ENCODE measurements around the gene NETO1. TPM values are rescaled to one million over a fixed set of nuclear protein-coding genes. Genes with fewer than 3 reads are reported as not detected.

NETO1 gene
- total RNA-seq, 2 experiments from 2014 or later = not detected

DNA sequence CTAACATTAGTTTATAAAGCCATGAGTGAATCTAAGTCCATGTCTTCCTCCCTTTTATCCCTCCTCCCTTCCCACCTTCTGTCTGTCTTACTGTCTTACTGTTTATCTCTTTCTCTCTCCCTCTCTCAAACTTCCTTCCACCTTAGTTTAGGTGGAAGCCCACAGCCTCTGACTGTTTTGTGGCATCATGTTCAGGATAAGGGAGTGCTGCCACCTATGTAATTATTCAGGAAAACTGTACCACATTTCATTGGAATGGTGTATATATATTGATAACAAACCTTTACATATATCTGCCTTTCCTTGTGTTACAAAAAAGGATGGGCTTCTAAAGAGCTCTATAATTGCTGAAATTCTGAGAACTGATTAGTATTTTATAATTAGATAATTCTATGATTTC, 48.7 kb downstream of the NETO1 start:
- no peaks in the 10 kb centered on the region for H3K36me3 ChIP-seq (ENCODE audit: insufficient read depth, low read length)
- no peaks in the 10 kb centered on the region for H4K20me1 ChIP-seq (ENCODE audit: insufficient read depth, low read length)
- TF ChIP-seq EZH2phosphoT487 (IDR thresholded peaks at IDR 0.05; ENCODE audit: borderline replicate concordance, low read depth, low read length) = no peak
- TF ChIP-seq, protein P1, sequence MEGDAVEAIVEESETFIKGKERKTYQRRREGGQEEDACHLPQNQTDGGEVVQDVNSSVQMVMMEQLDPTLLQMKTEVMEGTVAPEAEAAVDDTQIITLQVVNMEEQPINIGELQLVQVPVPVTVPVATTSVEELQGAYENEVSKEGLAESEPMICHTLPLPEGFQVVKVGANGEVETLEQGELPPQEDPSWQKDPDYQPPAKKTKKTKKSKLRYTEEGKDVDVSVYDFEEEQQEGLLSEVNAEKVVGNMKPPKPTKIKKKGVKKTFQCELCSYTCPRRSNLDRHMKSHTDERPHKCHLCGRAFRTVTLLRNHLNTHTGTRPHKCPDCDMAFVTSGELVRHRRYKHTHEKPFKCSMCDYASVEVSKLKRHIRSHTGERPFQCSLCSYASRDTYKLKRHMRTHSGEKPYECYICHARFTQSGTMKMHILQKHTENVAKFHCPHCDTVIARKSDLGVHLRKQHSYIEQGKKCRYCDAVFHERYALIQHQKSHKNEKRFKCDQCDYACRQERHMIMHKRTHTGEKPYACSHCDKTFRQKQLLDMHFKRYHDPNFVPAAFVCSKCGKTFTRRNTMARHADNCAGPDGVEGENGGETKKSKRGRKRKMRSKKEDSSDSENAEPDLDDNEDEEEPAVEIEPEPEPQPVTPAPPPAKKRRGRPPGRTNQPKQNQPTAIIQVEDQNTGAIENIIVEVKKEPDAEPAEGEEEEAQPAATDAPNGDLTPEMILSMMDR (conservative IDR thresholded peaks at IDR 0.05; ENCODE audit: low read length) = no peak
- H3K4me3 ChIP-seq (ENCODE audit: low read depth, low read length, poor library complexity, severe bottlenecking) = no peak overlapping the region
- H3K4me2 ChIP-seq (ENCODE audit: low read length) = no peak overlapping the region
- intact Hi-C loops (cut with micrococcal nuclease; ENCODE audit: unreplicated experiment) = no loop called here
- H2AFZ ChIP-seq (ENCODE audit: low read length) = no peak overlapping the region
- no peaks in the 10 kb centered on the region for H3K9me3 ChIP-seq (ENCODE audit: low read length)
- no peaks in the 10 kb centered on the region for H3K9me2 ChIP-seq (ENCODE audit: insufficient read depth, low read length)
- ChIA-PET POLR2A (no interaction called here), CTCF (ENCODE audit: unreplicated experiment) (no interaction called here)
- DNase-seq (ENCODE audit: low spot score) = no peak
- no peak overlapping the region for H3K27ac ChIP-seq (ENCODE audit: low read depth, low read length, poor library complexity, severe bottlenecking)
- no peaks in the 10 kb centered on the region for H3K4me1 ChIP-seq (ENCODE audit: insufficient read depth, low read length, poor library complexity, severe bottlenecking)
- BruUV-seq (replicated peaks) = no TSS peak
- no peaks in the 10 kb centered on the region for H3K79me2 ChIP-seq (ENCODE audit: insufficient read depth, low read depth, low read length)

DNA sequence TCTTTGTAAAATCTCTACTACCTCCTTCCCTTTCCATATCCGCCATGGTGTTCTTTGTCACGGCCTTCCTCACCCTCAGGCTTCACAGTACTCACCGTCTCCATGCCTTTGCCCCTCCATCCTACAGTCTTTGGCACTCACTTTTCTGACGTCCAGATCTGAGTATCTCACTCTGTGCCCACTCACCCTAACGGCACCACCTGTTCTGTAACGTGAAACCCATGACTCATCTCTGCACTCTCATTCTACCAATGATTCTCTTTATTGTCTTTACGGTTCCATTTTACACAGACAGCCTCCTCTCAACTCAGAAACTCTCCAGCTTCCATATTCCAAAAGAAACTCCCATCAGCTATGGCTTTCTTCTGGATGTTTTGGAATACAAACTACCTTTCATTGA, 56.7 kb downstream of the NETO1 start:
- no peaks in the 10 kb centered on the region for H4K20me1 ChIP-seq (ENCODE audit: insufficient read depth, low read length)
- intact Hi-C loops (cut with micrococcal nuclease; ENCODE audit: unreplicated experiment) = no loop called here
- BruUV-seq (replicated peaks) = no TSS peak
- no peaks in the 10 kb centered on the region for H3K9me2 ChIP-seq (ENCODE audit: insufficient read depth, low read length)
- no peak overlapping the region for H3K4me2 ChIP-seq (ENCODE audit: low read length)
- TF ChIP-seq, protein P1 (conservative IDR thresholded peaks at IDR 0.05; ENCODE audit: low read length) = no peak
- no peaks in the 10 kb centered on the region for H3K36me3 ChIP-seq (ENCODE audit: insufficient read depth, low read length)
- H3K27ac ChIP-seq (ENCODE audit: low read depth, low read length, poor library complexity, severe bottlenecking) = no peak overlapping the region
- no peak overlapping the region for H3K4me3 ChIP-seq (ENCODE audit: low read depth, low read length, poor library complexity, severe bottlenecking)
- ChIA-PET POLR2A (no interaction called here), CTCF (ENCODE audit: unreplicated experiment) (no interaction called here)
- H3K4me1 ChIP-seq (ENCODE audit: insufficient read depth, low read length, poor library complexity, severe bottlenecking) = no peaks in the 10 kb centered on the region
- no peaks in the 10 kb centered on the region for H3K79me2 ChIP-seq (ENCODE audit: insufficient read depth, low read depth, low read length)
- no peak for DNase-seq (ENCODE audit: low spot score)
- no peaks in the 10 kb centered on the region for H3K9me3 ChIP-seq (ENCODE audit: low read length)
- no peak overlapping the region for H2AFZ ChIP-seq (ENCODE audit: low read length)

DNA sequence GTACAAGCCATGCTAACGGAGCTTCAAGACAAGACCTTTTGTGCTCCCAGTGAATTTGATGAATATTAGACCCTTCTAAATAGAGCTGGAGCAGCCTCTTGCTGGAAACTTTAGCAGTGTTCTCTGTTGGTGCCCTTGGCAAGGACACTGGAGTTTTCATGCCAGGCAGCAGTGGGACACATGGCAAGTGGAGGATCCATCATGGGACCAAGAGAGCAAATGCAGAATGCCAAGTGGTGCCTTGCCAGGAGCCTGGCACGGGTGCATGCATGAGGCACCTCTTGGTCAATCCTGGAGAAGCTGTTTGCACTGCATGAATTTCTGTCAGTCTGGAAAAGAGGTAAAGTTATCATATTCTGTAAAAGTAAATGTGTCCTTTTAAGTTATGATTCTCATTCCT, 59.1 kb downstream of the NETO1 start:
- H3K9me3 ChIP-seq (ENCODE audit: low read length) = no peaks in the 10 kb centered on the region
- no peaks in the 10 kb centered on the region for H3K4me1 ChIP-seq (ENCODE audit: insufficient read depth, low read length, poor library complexity, severe bottlenecking)
- POLR2A ChIA-PET = no interaction called here
- H2AFZ ChIP-seq (ENCODE audit: low read length) = no peak overlapping the region
- H3K36me3 ChIP-seq (ENCODE audit: insufficient read depth, low read length) = no peaks in the 10 kb centered on the region
- intact Hi-C loops (cut with micrococcal nuclease; ENCODE audit: unreplicated experiment) = no loop called here
- no peak overlapping the region for H3K4me2 ChIP-seq (ENCODE audit: low read length)
- no peak for DNase-seq (ENCODE audit: low spot score)
- no peaks in the 10 kb centered on the region for H3K79me2 ChIP-seq (ENCODE audit: insufficient read depth, low read depth, low read length)
- H3K27ac ChIP-seq (ENCODE audit: low read depth, low read length, poor library complexity, severe bottlenecking) = no peak overlapping the region
- no peak overlapping the region for H3K4me3 ChIP-seq (ENCODE audit: low read depth, low read length, poor library complexity, severe bottlenecking)
- TF ChIP-seq, protein P1 (conservative IDR thresholded peaks at IDR 0.05; ENCODE audit: low read length) = no peak
- TF ChIP-seq EZH2phosphoT487 (IDR thresholded peaks at IDR 0.05; ENCODE audit: borderline replicate concordance, low read depth, low read length) = no peak
- no TSS peak for BruUV-seq (replicated peaks)
- CTCF ChIA-PET (ENCODE audit: unreplicated experiment) = no interaction called here
- H4K20me1 ChIP-seq (ENCODE audit: insufficient read depth, low read length) = no peaks in the 10 kb centered on the region
- no peaks in the 10 kb centered on the region for H3K9me2 ChIP-seq (ENCODE audit: insufficient read depth, low read length)
